Activated naive CD4-positive, alpha-beta T cell treated with Interleukin-2 at 50 U/mL for 16 hours (primary cell): ENCODE data around the gene SMARCA5.

Experiments
- DNase-seq: peaks from one replicate; pipeline ENCODE4 v3.0.0-alpha.2; 2020

SMARCA5 gene

GRCh38 chr4:143538979-143539669 lies 25.6 kb downstream of the SMARCA5 start:
- no peak for DNase-seq

- no peak for DNase-seq
These were observed 26.1 kb downstream of the SMARCA5 start for GRCh38 chr4:143539670-143540023.

DNA sequence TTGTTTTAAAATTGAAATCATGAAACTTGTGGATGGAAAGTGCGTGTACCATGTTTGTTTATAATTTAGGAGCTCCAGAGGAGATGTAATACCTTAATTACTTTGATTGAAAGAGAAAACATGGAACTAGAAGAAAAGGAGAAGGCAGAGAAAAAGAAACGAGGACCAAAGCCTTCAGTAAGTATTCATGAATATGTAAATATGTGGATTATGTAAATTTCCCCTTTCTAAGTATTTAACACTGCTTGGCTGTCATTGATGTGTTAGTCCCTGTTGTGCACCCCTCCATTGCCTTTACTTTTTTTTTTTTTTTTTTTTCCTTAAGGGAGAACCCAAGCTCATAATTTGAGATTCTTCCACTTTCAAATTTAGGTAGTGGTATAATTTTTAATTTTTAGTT lies 36.4 kb downstream of the SMARCA5 start:
- DNase-seq: no peak

- DNase-seq: peak; percentile 6
These were observed 41.5 kb downstream of the SMARCA5 start for GRCh38 chr4:143554728-143555597.

GRCh38 chr4:143555676-143556075 lies 42.2 kb downstream of the SMARCA5 start:
- no peak for DNase-seq

DNA sequence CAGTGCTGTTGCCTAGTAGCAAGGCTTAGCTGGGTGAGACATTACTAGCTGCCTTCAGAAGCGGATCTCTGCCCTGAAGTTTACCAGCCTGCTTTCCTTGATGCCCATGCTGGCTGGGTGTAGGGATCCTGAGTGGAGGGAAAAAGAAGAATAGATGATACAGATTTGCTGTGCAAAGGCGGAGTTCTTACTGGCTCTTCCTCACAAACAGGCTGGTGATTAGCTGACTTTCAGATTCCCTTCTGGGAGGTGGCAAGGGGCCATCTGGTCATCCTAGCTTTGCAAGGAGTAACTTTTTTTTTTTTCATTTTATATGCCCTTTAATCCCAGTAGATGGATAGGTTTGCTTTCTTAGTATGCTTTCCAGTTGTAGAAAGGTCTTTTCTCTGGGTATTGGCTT lies 44.8 kb downstream of the SMARCA5 start:
- DNase-seq: no peak

- peak; percentile 65 for DNase-seq
These were observed 45.6 kb downstream of the SMARCA5 start for GRCh38 chr4:143558823-143559756.

DNA sequence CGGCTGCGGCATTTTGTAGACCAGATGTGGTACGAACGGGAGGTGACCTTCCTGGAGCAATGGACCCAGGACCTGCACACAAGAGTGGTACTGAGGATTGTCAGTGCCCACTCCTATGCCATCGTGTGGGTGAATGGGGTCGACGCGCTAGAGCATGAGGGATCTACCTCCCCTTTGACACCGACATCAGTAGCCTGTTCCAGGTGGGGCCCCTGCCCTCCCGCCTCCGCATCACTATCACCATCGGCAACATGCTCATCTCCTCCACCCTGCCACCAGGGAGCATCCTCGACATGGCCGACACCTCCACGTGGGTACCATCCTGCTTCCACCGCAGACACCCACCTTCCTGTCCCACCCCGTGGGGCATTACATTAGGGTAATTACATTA lies 46.2 kb downstream of the SMARCA5 start:
- peak; percentile 33 for DNase-seq

GRCh38 chr4:143564472-143564871 lies 51.0 kb downstream of the SMARCA5 start:
- no peak for DNase-seq

- no peak for DNase-seq
These were observed 61.8 kb downstream of the SMARCA5 start for GRCh38 chr4:143575331-143575730.

GRCh38 chr4:143581331-143581946 lies 67.9 kb downstream of the SMARCA5 start:
- DNase-seq: no peak

GRCh38 chr4:143585548-143585947 lies 72.0 kb downstream of the SMARCA5 start:
- DNase-seq: no peak

DNA sequence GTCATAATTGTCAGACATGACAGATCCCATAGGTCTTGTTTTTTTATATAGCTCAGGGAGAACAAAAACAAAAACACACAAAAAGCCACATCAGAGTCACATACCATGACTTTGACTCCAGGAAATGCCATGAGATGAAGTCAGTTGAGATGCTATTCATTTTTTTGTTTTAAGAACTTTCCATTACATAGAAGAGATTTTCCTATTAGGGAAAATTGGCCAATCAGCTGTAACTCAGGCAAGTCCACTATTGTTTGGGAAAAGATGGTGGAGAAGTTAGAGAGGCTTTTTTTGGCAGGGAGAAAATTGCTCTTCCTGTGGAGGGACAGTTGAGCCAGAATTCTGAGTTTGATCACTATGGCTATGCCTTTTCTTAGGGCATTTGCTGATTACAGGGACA lies 72.6 kb downstream of the SMARCA5 start:
- no peak for DNase-seq

DNA sequence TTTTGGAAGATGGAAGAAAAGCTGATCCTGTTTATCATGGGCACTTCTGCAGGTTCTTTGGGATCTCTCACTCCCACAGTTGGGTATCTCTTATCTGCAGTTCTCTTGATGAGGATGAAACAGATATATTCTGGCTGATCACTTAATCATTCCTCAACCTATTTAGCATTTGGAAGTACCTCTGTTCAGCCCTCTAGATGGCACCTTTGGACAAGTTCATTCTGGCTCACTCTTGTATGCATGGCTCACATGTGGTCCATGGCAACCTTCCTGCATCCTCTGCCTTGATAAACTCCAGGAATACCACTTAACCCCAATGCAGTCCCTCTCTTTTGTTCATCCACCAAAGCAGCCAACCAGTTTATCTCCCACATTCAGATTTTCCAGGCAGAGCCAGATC lies 74.2 kb downstream of the SMARCA5 start:
- DNase-seq: no peak

DNA sequence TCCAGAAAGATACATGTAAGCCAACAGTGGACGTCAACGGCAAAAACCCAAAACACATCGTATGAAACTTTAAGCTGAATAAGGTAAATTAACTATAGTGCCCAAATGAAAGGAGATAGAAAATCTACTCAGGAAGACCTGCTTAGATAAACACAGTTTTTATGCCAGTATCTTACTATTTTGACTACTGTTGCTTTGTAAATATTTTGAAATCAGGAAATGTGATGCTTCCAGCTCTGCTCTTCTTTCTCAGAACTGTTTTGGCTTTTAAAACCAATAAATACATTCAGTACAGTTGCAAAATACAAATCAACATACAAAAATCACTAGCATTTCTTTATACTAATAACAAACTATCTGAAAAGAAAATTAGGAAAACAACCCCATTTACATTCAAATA lies 83.8 kb downstream of the SMARCA5 start:
- DNase-seq: no peak

- DNase-seq: no peak
These were observed 85.3 kb downstream of the SMARCA5 start for GRCh38 chr4:143598816-143599215.

DNA sequence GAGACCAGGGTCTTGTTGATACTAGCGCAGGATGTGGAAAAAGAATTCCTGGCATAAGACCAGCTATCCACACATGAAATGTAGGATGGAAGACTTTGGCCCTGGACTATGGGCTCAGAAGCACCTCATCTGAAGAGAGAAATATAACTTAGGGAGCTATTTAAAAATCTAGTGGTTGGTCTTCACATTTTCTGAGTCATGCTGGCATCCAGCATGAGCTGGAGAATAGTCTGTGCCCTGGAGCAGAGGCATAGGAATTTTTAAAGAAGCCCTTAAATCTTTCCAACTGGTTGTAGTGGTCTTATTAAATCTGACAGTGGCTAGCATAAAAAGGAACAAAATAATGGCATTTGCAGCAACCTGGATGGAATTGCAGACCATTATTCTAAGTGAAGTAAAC lies 86.3 kb downstream of the SMARCA5 start:
- DNase-seq: no peak

DNA sequence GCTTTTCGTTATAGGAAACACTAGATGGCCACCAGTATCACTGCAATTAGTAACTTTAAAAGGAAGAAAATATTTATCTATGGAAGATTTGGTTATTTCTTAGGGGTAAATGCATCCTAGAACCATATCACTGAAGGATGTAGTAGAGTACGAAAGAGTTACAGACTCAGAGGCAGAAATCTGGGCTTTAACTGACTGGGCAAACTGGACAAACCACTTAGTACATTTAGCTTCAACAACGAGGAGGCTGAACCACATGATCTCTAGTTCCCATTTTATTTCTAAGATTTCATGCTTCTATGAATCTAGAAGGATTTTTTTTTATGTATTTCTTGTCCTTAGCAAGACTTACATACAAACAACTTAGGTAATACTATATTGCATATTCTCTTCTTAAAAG lies 93.0 kb downstream of the SMARCA5 start:
- DNase-seq: no peak
